ENCODE results near the gene MARCKSL1. TPM values are rescaled to one million over a fixed set of nuclear protein-coding genes. Genes with fewer than 3 reads are reported as not detected.

MARCKSL1 gene
- 100 to 1,000 TPM; 144 to 243 TPM for total RNA-seq

DNA sequence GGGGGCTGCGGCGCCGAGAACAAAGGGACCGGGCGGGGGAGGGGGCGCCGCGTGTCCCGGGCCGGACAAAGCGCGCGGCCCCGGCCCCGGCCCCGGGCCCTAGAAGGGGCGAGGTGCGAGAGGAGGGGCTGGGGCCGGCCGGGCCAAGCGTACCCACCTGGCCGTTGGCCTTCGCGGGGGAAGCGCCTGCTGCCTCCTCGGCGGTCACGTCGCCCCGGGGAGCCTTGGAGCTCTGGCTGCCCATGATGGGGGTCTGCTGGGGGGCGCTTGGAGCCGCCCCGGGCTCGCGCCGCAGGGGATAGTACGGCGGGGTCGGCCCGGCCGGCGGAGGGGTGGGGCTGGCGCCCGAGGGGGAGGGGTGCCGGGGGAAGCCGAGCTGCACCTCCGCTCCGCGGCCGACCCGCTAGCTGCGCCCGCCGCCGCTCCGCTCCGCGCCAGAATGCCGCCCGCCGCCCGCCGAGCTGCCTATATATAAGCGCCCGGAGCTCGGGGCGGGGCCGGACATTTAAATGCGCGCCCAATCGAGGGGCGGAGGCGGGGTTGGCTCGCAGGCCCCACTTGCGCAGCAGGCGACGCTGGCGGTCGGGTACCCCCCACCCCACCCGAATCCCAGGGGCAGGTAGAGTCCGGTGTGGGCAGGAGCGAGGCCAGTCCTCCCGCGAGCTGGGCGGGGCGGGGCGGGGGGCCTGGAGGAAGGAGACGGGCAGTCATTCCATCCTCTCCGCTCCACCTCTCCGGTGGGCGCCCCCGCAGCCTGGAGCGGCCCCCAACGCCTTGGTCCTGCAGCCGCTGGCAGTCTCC lies at the start of gene MARCKSL1:
Gene MARCKSL1, minus strand, starts transcription at position 444 of the 801 bp plus-strand sequence. Its CDS starts 200 bp downstream, at position 244.
- Histone ChIP-seq H3K4me3 (peak within 1 kb of the TSS; percentile 78 to 79), H3K27me3 (replicated peaks; ENCODE audit: insufficient read depth) (no peaks in the 10 kb centered on the region), H3K4me1 (replicated peaks) (peaks cover 6% of the 10 kb centered on the region), H3K27ac (peak within 1 kb of the TSS; percentile 75 to 82), H3K36me3 (peaks cover 0 to 13% of the 10 kb centered on the region in 2 donors), H3K9me3 (no peaks in the 10 kb centered on the region)
- intact Hi-C loops (cut with DNase I), result no loop called here
- TF ChIP-seq POLR2AphosphoS5 (IDR thresholded peaks at IDR 0.05), result peak; percentile 74
- TF ChIP-seq CTCF (IDR thresholded peaks at IDR 0.05), result peak in 1 of 4 experiments; percentile 11
- TF ChIP-seq POLR2A (IDR thresholded peaks at IDR 0.05), result peak; percentile 84
- peak; percentile 80 for DNase-seq (ENCODE audit: low spot score)
- under 1% methylated on average over 75 of the region's 95 CpGs for WGBS

DNA sequence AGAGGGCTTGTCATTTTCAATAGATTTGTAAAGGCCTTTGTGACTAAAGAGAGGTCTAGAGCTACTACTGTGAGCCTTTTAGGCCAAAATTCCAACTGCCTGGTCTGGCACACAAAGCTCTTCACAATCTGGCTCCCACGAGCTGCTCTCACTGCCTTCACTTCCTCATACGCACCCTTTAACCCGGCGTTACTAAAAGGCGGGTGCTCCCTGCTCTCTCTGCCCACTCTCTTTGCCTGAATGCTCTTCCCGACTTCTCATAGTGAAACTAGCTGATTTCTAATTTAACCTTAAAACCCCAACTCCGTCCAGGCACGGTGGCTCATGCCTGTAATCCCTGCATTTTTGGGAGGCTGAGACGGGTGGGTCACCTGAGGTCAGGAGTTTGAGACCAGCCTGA lies 44.0 kb upstream of the MARCKSL1 start:
- Histone ChIP-seq H3K36me3 (peaks cover 9 to 47% of the 10 kb centered on the region in 2 donors), H3K4me1 (replicated peaks) (no peaks in the 10 kb centered on the region), H3K9me3 (no peaks in the 10 kb centered on the region), H3K27ac (no peak overlapping the region), H3K4me3 (no peak overlapping the region), H3K27me3 (replicated peaks; ENCODE audit: insufficient read depth) (no peaks in the 10 kb centered on the region)
- intact Hi-C loops (cut with DNase I), result no loop called here
- TF ChIP-seq CTCF (IDR thresholded peaks at IDR 0.05) (no peak), POLR2AphosphoS5 (IDR thresholded peaks at IDR 0.05) (no peak), POLR2A (IDR thresholded peaks at IDR 0.05) (no peak)
- WGBS, result 93% methylated on average over 9 of the region's 9 CpGs
- DNase-seq (ENCODE audit: low spot score), result no peak

DNA sequence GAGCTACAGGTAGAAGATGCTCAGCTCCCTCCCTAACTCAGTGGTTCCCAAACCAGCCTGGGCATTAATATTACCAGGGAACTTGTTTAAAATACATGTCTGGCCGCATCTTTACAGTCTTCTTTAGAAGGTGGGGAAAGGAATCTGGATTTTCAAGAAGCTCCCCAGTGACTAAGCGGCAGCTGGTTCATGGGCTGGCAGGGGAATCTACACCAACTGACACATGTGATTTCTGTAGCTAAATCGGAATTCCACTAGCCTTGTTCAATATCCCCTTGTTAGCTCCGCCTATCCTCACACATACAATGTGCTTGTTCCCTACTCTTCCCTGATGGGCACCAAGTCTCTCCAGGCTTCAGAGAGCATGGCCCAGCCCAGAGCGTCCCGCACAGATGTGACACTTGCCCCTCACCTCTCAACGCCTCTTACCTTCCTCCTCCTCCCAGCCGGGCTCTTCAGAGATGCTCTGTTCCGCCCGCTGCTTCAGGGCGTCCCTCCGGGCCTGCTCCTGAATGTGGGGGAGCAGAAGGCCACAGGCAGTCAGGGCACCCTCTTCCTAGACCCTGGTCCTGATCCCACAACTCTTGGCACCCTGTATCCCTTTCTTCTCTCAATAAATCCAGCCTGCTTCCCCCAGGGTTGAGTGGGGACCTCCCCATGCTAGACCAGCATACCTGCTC lies 41.6 kb upstream of the MARCKSL1 start:
- intact Hi-C loops (cut with DNase I), result no loop called here
- TF ChIP-seq CTCF (IDR thresholded peaks at IDR 0.05) (no peak), POLR2A (IDR thresholded peaks at IDR 0.05) (no peak), POLR2AphosphoS5 (IDR thresholded peaks at IDR 0.05) (no peak)
- 89% methylated on average over 12 of the region's 12 CpGs for WGBS
- Histone ChIP-seq H3K9me3 (no peaks in the 10 kb centered on the region), H3K4me3 (no peak overlapping the region), H3K27me3 (replicated peaks; ENCODE audit: insufficient read depth) (no peaks in the 10 kb centered on the region), H3K36me3 (peaks cover 9 to 39% of the 10 kb centered on the region in 2 donors), H3K27ac (no peak overlapping the region), H3K4me1 (replicated peaks) (no peaks in the 10 kb centered on the region)
- no peak for DNase-seq (ENCODE audit: low spot score)

DNA sequence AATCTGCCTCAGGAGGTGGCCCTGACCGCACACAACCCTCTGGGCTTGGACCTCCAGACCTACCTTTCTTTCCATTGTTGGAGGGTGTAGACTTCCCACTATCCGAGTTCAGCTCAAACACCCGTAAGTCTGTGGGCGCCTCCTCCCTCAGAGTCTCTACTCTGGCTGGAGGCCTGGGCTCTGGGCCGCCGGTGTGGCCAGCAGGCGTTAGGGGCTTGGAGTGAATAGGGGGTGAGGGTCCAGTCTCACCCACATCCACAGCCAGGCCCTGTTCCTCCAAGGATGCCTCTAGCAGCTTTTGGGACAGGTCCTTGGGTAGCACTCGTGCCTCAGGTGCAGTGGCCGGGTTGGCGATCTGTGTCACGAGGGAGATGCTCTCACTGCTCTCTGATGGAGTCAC lies 40.2 kb upstream of the MARCKSL1 start:
- Histone ChIP-seq H3K36me3 (peaks cover 9 to 39% of the 10 kb centered on the region in 2 donors), H3K27me3 (replicated peaks; ENCODE audit: insufficient read depth) (no peaks in the 10 kb centered on the region)

More for the DNA sequence above, 40.2 kb upstream of the MARCKSL1 start:
- Histone ChIP-seq H3K9me3 (no peaks in the 10 kb centered on the region), H3K27ac (no peak overlapping the region), H3K4me1 (replicated peaks) (no peaks in the 10 kb centered on the region), H3K4me3 (no peak overlapping the region)
- intact Hi-C loops (cut with DNase I), result no loop called here
- no peak for DNase-seq (ENCODE audit: low spot score)
- WGBS, result 93% methylated on average over 11 of the region's 11 CpGs
- TF ChIP-seq CTCF (IDR thresholded peaks at IDR 0.05), result no peak
- TF ChIP-seq POLR2A (IDR thresholded peaks at IDR 0.05), result no peak
- no peak for TF ChIP-seq POLR2AphosphoS5 (IDR thresholded peaks at IDR 0.05)
